Measurements from ENCODE around the gene ADARB2. TPM values are rescaled to one million over a fixed set of nuclear protein-coding genes. Genes with fewer than 3 reads are reported as not detected.

ADARB2 gene
- total and polyA plus RNA-seq, 5 donors from 2014 or later, result 0.27 to 2.9 (median 0.69) TPM; not detected in 1

- Mint-ChIP-seq H3K36me3 (no peaks in the 10 kb centered on the region), H3K9me3 (no peaks in the 10 kb centered on the region), H3K4me3 (no peak overlapping the region), H3K27me3 (no peaks in the 10 kb centered on the region), H3K4me1 (no peaks in the 10 kb centered on the region), H3K27ac (no peak overlapping the region)
- DNase-seq, result no peak
- Histone ChIP-seq H3K27ac (ENCODE audit: insufficient read depth, low read length, poor library complexity, severe bottlenecking) (no peak overlapping the region), H3K4me1 (ENCODE audit: control insufficient read depth, insufficient read depth, low read length, poor library complexity, severe bottlenecking) (no peaks in the 10 kb centered on the region), H3K27me3 (ENCODE audit: control insufficient read depth, insufficient read depth, low read length) (no peaks in the 10 kb centered on the region), H3K4me3 (ENCODE audit: low read depth, low read length) (no peak overlapping the region), H3K9me3 (ENCODE audit: control insufficient read depth in 2 of 2, low read length in 2 of 2) (no peaks in the 10 kb centered on the region), H3K36me3 (ENCODE audit: control insufficient read depth, insufficient read depth, low read length) (no peaks in the 10 kb centered on the region)
- no peak for ATAC-seq (ENCODE audit: low read depth in 2 of 2)
Observed at GRCh38 chr10:1185911-1186682, 551.2 kb downstream of the ADARB2 start.

- Histone ChIP-seq H3K36me3 (ENCODE audit: control insufficient read depth, insufficient read depth, low read length) (no peaks in the 10 kb centered on the region), H3K9me3 (ENCODE audit: control insufficient read depth in 2 of 2, low read length in 2 of 2) (no peaks in the 10 kb centered on the region), H3K4me1 (ENCODE audit: control insufficient read depth, insufficient read depth, low read length, poor library complexity, severe bottlenecking) (no peaks in the 10 kb centered on the region), H3K27ac (ENCODE audit: insufficient read depth, low read length, poor library complexity, severe bottlenecking) (no peak overlapping the region), H3K27me3 (ENCODE audit: control insufficient read depth, insufficient read depth, low read length) (no peaks in the 10 kb centered on the region), H3K4me3 (ENCODE audit: low read depth, low read length) (no peak overlapping the region)
- no peaks in the 10 kb centered on the region for H3K36me3 Mint-ChIP-seq
- DNase-seq (no peak), ATAC-seq (ENCODE audit: low read depth in 2 of 2) (no peak)
- no peaks in the 10 kb centered on the region for H3K9me3 Mint-ChIP-seq
- H3K4me1 Mint-ChIP-seq, result no peaks in the 10 kb centered on the region
- H3K4me3 Mint-ChIP-seq, result no peak overlapping the region
- no peaks in the 10 kb centered on the region for H3K27me3 Mint-ChIP-seq
- no peak overlapping the region for H3K27ac Mint-ChIP-seq
Observed at GRCh38 chr10:1184541-1185430, 552.5 kb downstream of the ADARB2 start.

DNA sequence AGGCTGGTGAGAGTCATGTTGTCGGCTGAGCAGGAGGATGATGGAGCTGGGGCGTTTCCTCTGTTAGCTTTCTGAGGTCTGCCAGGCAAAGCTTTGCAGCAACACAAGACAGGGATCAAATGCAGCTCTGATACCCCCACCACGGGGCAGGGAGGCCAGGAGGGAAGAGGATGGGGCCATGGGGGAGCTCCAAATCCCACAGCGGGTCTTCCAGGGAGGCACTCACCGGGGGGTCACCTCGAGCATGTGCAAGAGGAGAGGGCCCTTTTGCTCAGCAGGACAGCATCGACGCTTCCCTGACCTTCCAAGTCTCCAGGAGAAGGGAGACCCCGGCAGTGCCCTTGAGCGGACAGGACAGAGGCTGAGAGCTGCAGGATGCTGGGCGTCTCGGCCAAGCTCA lies 553.6 kb downstream of the ADARB2 start:
- no peak overlapping the region for H3K27ac Mint-ChIP-seq
- DNase-seq, result no peak
- no peaks in the 10 kb centered on the region for H3K27me3 Mint-ChIP-seq
- H3K27me3 ChIP-seq (ENCODE audit: control insufficient read depth, insufficient read depth, low read length), result no peaks in the 10 kb centered on the region
- H3K36me3 Mint-ChIP-seq, result no peaks in the 10 kb centered on the region
- no peaks in the 10 kb centered on the region for H3K36me3 ChIP-seq (ENCODE audit: control insufficient read depth, insufficient read depth, low read length)
- ATAC-seq (ENCODE audit: low read depth in 2 of 2), result no peak
- H3K9me3 Mint-ChIP-seq, result no peaks in the 10 kb centered on the region
- no peaks in the 10 kb centered on the region for H3K4me1 Mint-ChIP-seq
- no peak overlapping the region for H3K4me3 Mint-ChIP-seq
- no peaks in the 10 kb centered on the region for H3K9me3 ChIP-seq (ENCODE audit: control insufficient read depth in 2 of 2, low read length in 2 of 2)
- no peak overlapping the region for H3K27ac ChIP-seq (ENCODE audit: insufficient read depth, low read length, poor library complexity, severe bottlenecking)
- no peak overlapping the region for H3K4me3 ChIP-seq (ENCODE audit: low read depth, low read length)
- H3K4me1 ChIP-seq (ENCODE audit: control insufficient read depth, insufficient read depth, low read length, poor library complexity, severe bottlenecking), result no peaks in the 10 kb centered on the region

GRCh38 chr10:1183033-1183396 lies 554.3 kb downstream of the ADARB2 start:
- Histone ChIP-seq H3K4me1 (ENCODE audit: control insufficient read depth, insufficient read depth, low read length, poor library complexity, severe bottlenecking) (no peaks in the 10 kb centered on the region), H3K4me3 (ENCODE audit: low read depth, low read length) (no peak overlapping the region), H3K27ac (ENCODE audit: insufficient read depth, low read length, poor library complexity, severe bottlenecking) (no peak overlapping the region), H3K27me3 (ENCODE audit: control insufficient read depth, insufficient read depth, low read length) (no peaks in the 10 kb centered on the region), H3K9me3 (ENCODE audit: control insufficient read depth in 2 of 2, low read length in 2 of 2) (no peaks in the 10 kb centered on the region), H3K36me3 (ENCODE audit: control insufficient read depth, insufficient read depth, low read length) (no peaks in the 10 kb centered on the region)
- no peaks in the 10 kb centered on the region for H3K4me1 Mint-ChIP-seq
- no peak overlapping the region for H3K27ac Mint-ChIP-seq
- no peak for DNase-seq
- no peak overlapping the region for H3K4me3 Mint-ChIP-seq
- H3K36me3 Mint-ChIP-seq, result no peaks in the 10 kb centered on the region
- no peaks in the 10 kb centered on the region for H3K27me3 Mint-ChIP-seq
- H3K9me3 Mint-ChIP-seq, result no peaks in the 10 kb centered on the region
- no peak for ATAC-seq (ENCODE audit: low read depth in 2 of 2)

DNA sequence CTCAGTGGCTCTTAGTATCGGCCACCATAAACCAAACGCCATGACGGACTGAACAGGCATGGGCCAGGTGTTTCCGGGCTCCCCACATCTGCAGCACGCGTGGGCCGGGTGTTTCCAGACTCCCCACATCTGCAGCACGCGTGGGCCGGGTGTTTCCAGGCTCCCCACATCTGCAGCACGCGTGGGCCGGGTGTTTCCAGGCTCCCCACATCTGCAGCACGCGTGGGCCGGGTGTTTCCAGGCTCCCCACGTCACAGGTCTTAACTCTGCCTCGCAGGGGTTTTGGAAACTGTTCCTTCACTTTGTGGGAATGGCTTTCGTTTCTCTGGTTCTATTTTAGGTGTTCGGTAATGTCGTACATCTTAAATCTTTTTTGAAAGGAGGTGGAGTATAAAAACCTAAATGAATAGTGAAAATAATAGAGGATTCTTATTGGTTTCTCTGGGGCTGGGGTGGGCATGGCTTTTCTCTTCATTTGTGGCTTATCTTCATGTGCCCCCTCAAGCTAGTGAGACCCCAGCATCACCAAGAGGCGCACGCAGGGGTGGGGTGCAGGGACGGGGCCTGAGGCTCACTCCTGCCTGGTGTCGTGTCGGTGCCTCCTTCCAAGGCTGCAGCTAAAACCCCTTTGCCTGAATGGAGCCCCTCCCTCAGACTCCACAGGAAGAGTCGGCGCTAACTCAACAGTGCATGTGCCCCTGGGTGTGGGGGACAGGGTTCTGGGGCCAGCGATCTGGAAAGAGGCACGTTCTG lies 554.9 kb downstream of the ADARB2 start:
- Mint-ChIP-seq H3K27me3 (no peaks in the 10 kb centered on the region), H3K36me3 (no peaks in the 10 kb centered on the region), H3K4me1 (no peaks in the 10 kb centered on the region), H3K4me3 (no peak overlapping the region), H3K27ac (no peak overlapping the region), H3K9me3 (no peaks in the 10 kb centered on the region)
- Histone ChIP-seq H3K9me3 (ENCODE audit: control insufficient read depth in 2 of 2, low read length in 2 of 2) (no peaks in the 10 kb centered on the region), H3K36me3 (ENCODE audit: control insufficient read depth, insufficient read depth, low read length) (no peaks in the 10 kb centered on the region), H3K4me3 (ENCODE audit: low read depth, low read length) (no peak overlapping the region), H3K27me3 (ENCODE audit: control insufficient read depth, insufficient read depth, low read length) (no peaks in the 10 kb centered on the region), H3K4me1 (ENCODE audit: control insufficient read depth, insufficient read depth, low read length, poor library complexity, severe bottlenecking) (no peaks in the 10 kb centered on the region), H3K27ac (ENCODE audit: insufficient read depth, low read length, poor library complexity, severe bottlenecking) (no peak overlapping the region)
- DNase-seq (no peak), ATAC-seq (ENCODE audit: low read depth in 2 of 2) (no peak)

GRCh38 chr10:1180836-1181235 lies 556.5 kb downstream of the ADARB2 start:
- no peaks in the 10 kb centered on the region for H3K36me3 Mint-ChIP-seq
- no peak for ATAC-seq (ENCODE audit: low read depth in 2 of 2)
- no peaks in the 10 kb centered on the region for H3K9me3 Mint-ChIP-seq
- H3K4me1 Mint-ChIP-seq, result no peaks in the 10 kb centered on the region
- Histone ChIP-seq H3K4me1 (ENCODE audit: control insufficient read depth, insufficient read depth, low read length, poor library complexity, severe bottlenecking) (no peaks in the 10 kb centered on the region), H3K9me3 (ENCODE audit: control insufficient read depth in 2 of 2, low read length in 2 of 2) (no peaks in the 10 kb centered on the region), H3K36me3 (ENCODE audit: control insufficient read depth, insufficient read depth, low read length) (no peaks in the 10 kb centered on the region), H3K27ac (ENCODE audit: insufficient read depth, low read length, poor library complexity, severe bottlenecking) (no peak overlapping the region), H3K4me3 (ENCODE audit: low read depth, low read length) (no peak overlapping the region), H3K27me3 (ENCODE audit: control insufficient read depth, insufficient read depth, low read length) (no peaks in the 10 kb centered on the region)
- no peak overlapping the region for H3K27ac Mint-ChIP-seq
- no peak for DNase-seq
- no peaks in the 10 kb centered on the region for H3K27me3 Mint-ChIP-seq
- H3K4me3 Mint-ChIP-seq, result no peak overlapping the region

GRCh38 chr10:1180071-1180730 lies 557.1 kb downstream of the ADARB2 start:
- no peak overlapping the region for H3K4me3 ChIP-seq (ENCODE audit: low read depth, low read length)
- no peaks in the 10 kb centered on the region for H3K36me3 ChIP-seq (ENCODE audit: control insufficient read depth, insufficient read depth, low read length)
- H3K4me3 Mint-ChIP-seq, result no peak overlapping the region
- ATAC-seq (ENCODE audit: low read depth in 2 of 2), result no peak
- H3K4me1 Mint-ChIP-seq, result no peaks in the 10 kb centered on the region
- no peak overlapping the region for H3K27ac Mint-ChIP-seq
- DNase-seq, result no peak
- no peaks in the 10 kb centered on the region for H3K27me3 ChIP-seq (ENCODE audit: control insufficient read depth, insufficient read depth, low read length)
- no peaks in the 10 kb centered on the region for H3K4me1 ChIP-seq (ENCODE audit: control insufficient read depth, insufficient read depth, low read length, poor library complexity, severe bottlenecking)
- no peaks in the 10 kb centered on the region for H3K9me3 Mint-ChIP-seq
- H3K27me3 Mint-ChIP-seq, result no peaks in the 10 kb centered on the region
- no peak overlapping the region for H3K27ac ChIP-seq (ENCODE audit: insufficient read depth, low read length, poor library complexity, severe bottlenecking)
- no peaks in the 10 kb centered on the region for H3K36me3 Mint-ChIP-seq
- no peaks in the 10 kb centered on the region for H3K9me3 ChIP-seq (ENCODE audit: control insufficient read depth in 2 of 2, low read length in 2 of 2)
